ENCODE results near the gene EFNA1.

EFNA1 gene

GRCh38 chr1:155127105-155127966 is at the start of gene EFNA1:
Gene EFNA1 (plus strand): TSS chr1:155127876. CDS start chr1:155127978, 102 bp downstream.
- DNase-seq (ENCODE audit: low spot score): no peak

GRCh38 chr1:155078469-155079209 is 49.0 kb upstream of the EFNA1 start, which contains the start of gene EFNA3:
Gene EFNA3 (plus strand): TSS chr1:155078837. CDS start chr1:155078942, 105 bp downstream.
- peak; percentile 84 for DNase-seq (ENCODE audit: low spot score)

GRCh38 chr1:155079210-155079486 is 48.5 kb upstream of the EFNA1 start:
- no peak for DNase-seq (ENCODE audit: low spot score)

GRCh38 chr1:155079487-155080311 is 48.0 kb upstream of the EFNA1 start:
- no peak for DNase-seq (ENCODE audit: low spot score)

- no peak for DNase-seq (ENCODE audit: low spot score)
These were observed 47.1 kb upstream of the EFNA1 start for GRCh38 chr1:155080312-155081228.

GRCh38 chr1:155081472-155082300 is 46.0 kb upstream of the EFNA1 start:
- no peak for DNase-seq (ENCODE audit: low spot score)

GRCh38 chr1:155082301-155083051 is 45.2 kb upstream of the EFNA1 start:
- DNase-seq (ENCODE audit: low spot score): no peak

GRCh38 chr1:155083052-155083541 is 44.6 kb upstream of the EFNA1 start:
- no peak for DNase-seq (ENCODE audit: low spot score)

GRCh38 chr1:155083865-155084721 is 43.6 kb upstream of the EFNA1 start:
- DNase-seq (ENCODE audit: low spot score): peak; percentile 13

GRCh38 chr1:155084722-155085503 is 42.8 kb upstream of the EFNA1 start:
- peak; percentile 97 for DNase-seq (ENCODE audit: low spot score)

GRCh38 chr1:155085504-155086127 is 42.1 kb upstream of the EFNA1 start:
- DNase-seq (ENCODE audit: low spot score): peak; percentile 48

- DNase-seq (ENCODE audit: low spot score): peak; percentile 69
These were observed 41.4 kb upstream of the EFNA1 start for GRCh38 chr1:155086128-155086741.

GRCh38 chr1:155086856-155087535 is 40.7 kb upstream of the EFNA1 start:
- no peak for DNase-seq (ENCODE audit: low spot score)

GRCh38 chr1:155091071-155092051 is 36.3 kb upstream of the EFNA1 start:
- DNase-seq (ENCODE audit: low spot score): peak; percentile 75

- DNase-seq (ENCODE audit: low spot score): no peak
These were observed 35.5 kb upstream of the EFNA1 start for GRCh38 chr1:155092131-155092530.
